Measurements from ENCODE around the gene TTC34.
"Not testable (repeated sequence)": the region's sequence is repeated elsewhere in the genome, so short reads cannot be mapped to it uniquely, and the experiment has no call there.

The TTC34 gene

GRCh38 chr1:2784854-2785630 lies 16.5 kb downstream of the TTC34 start:
- Mint-ChIP-seq H3K4me1 (ENCODE audit: low read depth) (peaks cover 5% of the 10 kb centered on the region), H3K9me3 (ENCODE audit: low read depth) (peaks cover 15% of the 10 kb centered on the region), H3K4me3 (no peak overlapping the region), H3K27ac (no peak overlapping the region), H3K36me3 (peaks cover 12% of the 10 kb centered on the region), H3K27me3 (peaks cover 25% of the 10 kb centered on the region)

- Mint-ChIP-seq H3K27ac (no peak overlapping the region), H3K9me3 (ENCODE audit: low read depth) (peaks cover 15% of the 10 kb centered on the region), H3K4me1 (ENCODE audit: low read depth) (peaks cover 3% of the 10 kb centered on the region), H3K27me3 (peaks cover 28% of the 10 kb centered on the region), H3K36me3 (peaks cover 12% of the 10 kb centered on the region), H3K4me3 (no peak overlapping the region)
Measured at GRCh38 chr1:2783435-2784397, 17.8 kb downstream of the TTC34 start.

- H3K9me3 Mint-ChIP-seq (ENCODE audit: low read depth), result peaks cover 15% of the 10 kb centered on the region
- H3K27ac Mint-ChIP-seq, result no peak overlapping the region
- H3K4me1 Mint-ChIP-seq (ENCODE audit: low read depth), result peaks cover under 1% of the 10 kb centered on the region
- H3K27me3 Mint-ChIP-seq, result peaks cover 26% of the 10 kb centered on the region
- H3K36me3 Mint-ChIP-seq, result peaks cover 12% of the 10 kb centered on the region
- no peak overlapping the region for H3K4me3 Mint-ChIP-seq
Measured at GRCh38 chr1:2783069-2783434, 18.4 kb downstream of the TTC34 start.

- peaks cover 23% of the 10 kb centered on the region for H3K27me3 Mint-ChIP-seq
- H3K4me3 Mint-ChIP-seq, result no peak overlapping the region
- no peaks in the 10 kb centered on the region for H3K4me1 Mint-ChIP-seq (ENCODE audit: low read depth)
- peaks cover 15% of the 10 kb centered on the region for H3K9me3 Mint-ChIP-seq (ENCODE audit: low read depth)
- H3K27ac Mint-ChIP-seq, result no peak overlapping the region
- peaks cover 12% of the 10 kb centered on the region for H3K36me3 Mint-ChIP-seq
Measured at GRCh38 chr1:2781627-2782026, 19.9 kb downstream of the TTC34 start.

- no peaks in the 10 kb centered on the region for H3K4me1 Mint-ChIP-seq (ENCODE audit: low read depth)
- H3K4me3 Mint-ChIP-seq, result no peak overlapping the region
- peaks cover 12% of the 10 kb centered on the region for H3K36me3 Mint-ChIP-seq
- peaks cover 23% of the 10 kb centered on the region for H3K27me3 Mint-ChIP-seq
- no peak overlapping the region for H3K27ac Mint-ChIP-seq
- peaks cover 15% of the 10 kb centered on the region for H3K9me3 Mint-ChIP-seq (ENCODE audit: low read depth)
Measured at GRCh38 chr1:2778220-2778592, 23.3 kb downstream of the TTC34 start.

GRCh38 chr1:2777424-2778219 lies 23.9 kb downstream of the TTC34 start:
- H3K27ac Mint-ChIP-seq, result no peak overlapping the region
- peaks cover 13% of the 10 kb centered on the region for H3K9me3 Mint-ChIP-seq (ENCODE audit: low read depth)
- H3K27me3 Mint-ChIP-seq, result peaks cover 23% of the 10 kb centered on the region
- no peak overlapping the region for H3K4me3 Mint-ChIP-seq
- no peaks in the 10 kb centered on the region for H3K4me1 Mint-ChIP-seq (ENCODE audit: low read depth)
- H3K36me3 Mint-ChIP-seq, result peaks cover 12% of the 10 kb centered on the region

- H3K4me1 Mint-ChIP-seq (ENCODE audit: low read depth); H3K9me3 Mint-ChIP-seq (ENCODE audit: low read depth); H3K4me3 Mint-ChIP-seq; H3K27ac Mint-ChIP-seq; H3K36me3 Mint-ChIP-seq: not testable (repeated sequence)
- peaks cover 12% of the 10 kb centered on the region for H3K27me3 Mint-ChIP-seq
Measured at GRCh38 chr1:2775333-2775732, 26.2 kb downstream of the TTC34 start.

- H3K9me3 Mint-ChIP-seq (ENCODE audit: low read depth); H3K27ac Mint-ChIP-seq: not testable (repeated sequence)
Measured at GRCh38 chr1:2768052-2768451, 33.4 kb downstream of the TTC34 start.

GRCh38 chr1:2759433-2759832 lies 42.1 kb downstream of the TTC34 start:
- not testable (repeated sequence) for H3K9me3 Mint-ChIP-seq (ENCODE audit: low read depth); H3K27me3 Mint-ChIP-seq; H3K4me1 Mint-ChIP-seq (ENCODE audit: low read depth); H3K27ac Mint-ChIP-seq; H3K4me3 Mint-ChIP-seq; H3K36me3 Mint-ChIP-seq

More at GRCh38 chr1:2768052-2768451, 33.4 kb downstream of the TTC34 start:
- not testable (repeated sequence) for H3K4me3 Mint-ChIP-seq; H3K36me3 Mint-ChIP-seq; H3K4me1 Mint-ChIP-seq (ENCODE audit: low read depth); H3K27me3 Mint-ChIP-seq

- not testable (repeated sequence) for H3K4me3 Mint-ChIP-seq; H3K27ac Mint-ChIP-seq; H3K27me3 Mint-ChIP-seq; H3K4me1 Mint-ChIP-seq (ENCODE audit: low read depth); H3K36me3 Mint-ChIP-seq; H3K9me3 Mint-ChIP-seq (ENCODE audit: low read depth)
Measured at GRCh38 chr1:2757519-2757918, 44.0 kb downstream of the TTC34 start.

- not testable (repeated sequence) for H3K27me3 Mint-ChIP-seq; H3K9me3 Mint-ChIP-seq (ENCODE audit: low read depth); H3K4me3 Mint-ChIP-seq; H3K27ac Mint-ChIP-seq; H3K36me3 Mint-ChIP-seq; H3K4me1 Mint-ChIP-seq (ENCODE audit: low read depth)
Measured at GRCh38 chr1:2755426-2755825, 46.1 kb downstream of the TTC34 start.

- H3K9me3 Mint-ChIP-seq (ENCODE audit: low read depth); H3K4me1 Mint-ChIP-seq (ENCODE audit: low read depth); H3K27me3 Mint-ChIP-seq; H3K36me3 Mint-ChIP-seq; H3K4me3 Mint-ChIP-seq; H3K27ac Mint-ChIP-seq: not testable (repeated sequence)
Measured at GRCh38 chr1:2754597-2754996, 46.9 kb downstream of the TTC34 start.

GRCh38 chr1:2752503-2752902 lies 49.0 kb downstream of the TTC34 start:
- H3K4me1 Mint-ChIP-seq (ENCODE audit: low read depth); H3K27me3 Mint-ChIP-seq; H3K27ac Mint-ChIP-seq; H3K4me3 Mint-ChIP-seq; H3K9me3 Mint-ChIP-seq (ENCODE audit: low read depth); H3K36me3 Mint-ChIP-seq: not testable (repeated sequence)

GRCh38 chr1:2751866-2752265 lies 49.6 kb downstream of the TTC34 start:
- H3K27ac Mint-ChIP-seq; H3K4me1 Mint-ChIP-seq (ENCODE audit: low read depth); H3K27me3 Mint-ChIP-seq; H3K9me3 Mint-ChIP-seq (ENCODE audit: low read depth); H3K36me3 Mint-ChIP-seq; H3K4me3 Mint-ChIP-seq: not testable (repeated sequence)

Data from activated naive CD8-positive, alpha-beta T cell (primary cell).